Neural progenitor cell (in vitro differentiated cells): ENCODE measurements around the gene BCL2L13. TPM values are rescaled to one million over a fixed set of nuclear protein-coding genes. Genes with fewer than 3 reads are reported as not detected.

Source experiments
- DNase-seq: peaks from one replicate; pipeline ENCODE4 v3.0.0-alpha.2; 2016; ENCODE audit warnings: low spot score
- H2AFZ ChIP-seq: fragments of 200-600 bp; sonication (generic); replicated peaks from 2 replicates; pipeline ENCODE4 v1.6.1; 2016; ENCODE audit warnings: antibody characterized with exemption
- H3F3A ChIP-seq: fragments of 200-600 bp; sonication (generic); 2 replicates; pipeline ENCODE4 v1.6.1; 2016; ENCODE audit warnings: antibody characterized with exemption, low read depth
- H3K27ac ChIP-seq: fragments of 200-600 bp; sonication (generic); 2 replicates; pipeline ENCODE4 v1.5.1; 2016; ENCODE audit warnings: mild to moderate bottlenecking
- H3K27me3 ChIP-seq: fragments of 200-600 bp; sonication (generic); 2 replicates; pipeline ENCODE4 v1.6.1; 2016; ENCODE audit warnings: mild to moderate bottlenecking, moderate library complexity
- H3K36me3 ChIP-seq: fragments of 200-600 bp; sonication (generic); 2 replicates; pipeline ENCODE4 v1.5.1; 2016
- H3K4me1 ChIP-seq: fragments of 200-600 bp; sonication (generic); 2 replicates; pipeline ENCODE4 v1.6.1; 2016; ENCODE audit warnings: mixed run types
- H3K4me2 ChIP-seq: fragments of 200-600 bp; sonication (generic); 2 replicates; pipeline ENCODE4 v1.6.1; 2016
- H3K4me3 ChIP-seq: fragments of 200-600 bp; sonication (generic); 2 replicates; pipeline ENCODE4 v1.5.1; 2016
- H3K79me2 ChIP-seq: fragments of 200-600 bp; sonication (generic); 2 replicates; pipeline ENCODE4 v1.6.1; 2016; ENCODE audit warnings: low read depth
- H3K9ac ChIP-seq: fragments of 200-600 bp; sonication (generic); 2 replicates; pipeline ENCODE4 v1.6.1; 2016
- H3K9me3 ChIP-seq: fragments of 200-600 bp; sonication (generic); 2 replicates; pipeline ENCODE4 v1.5.1; 2016; ENCODE audit warnings: low read depth
- H4K20me1 ChIP-seq: fragments of 200-600 bp; sonication (generic); 2 replicates; pipeline ENCODE4 v1.6.1; 2016; ENCODE audit warnings: low read depth
- H3K27ac Mint-ChIP-seq: 3 replicates; pipeline ENCODE4 v1.8.0; 2021; ENCODE audit warnings: mixed read lengths
- H3K27me3 Mint-ChIP-seq: 2 replicates; pipeline ENCODE4 v1.8.0; 2022; ENCODE audit warnings: low read depth, mild to moderate bottlenecking, inconsistent platforms, moderate library complexity, mixed read lengths; ENCODE audit not compliant: insufficient read depth
- H3K36me3 Mint-ChIP-seq: 3 replicates; pipeline ENCODE4 v1.8.0; 2021; ENCODE audit warnings: mixed read lengths
- H3K4me1 Mint-ChIP-seq: 3 replicates; pipeline ENCODE4 v1.8.0; 2021; ENCODE audit warnings: mixed read lengths
- H3K4me3 Mint-ChIP-seq: 3 replicates; pipeline ENCODE4 v1.8.0; 2021; ENCODE audit warnings: mild to moderate bottlenecking, moderate library complexity, mixed read lengths
- H3K9me3 Mint-ChIP-seq: 3 replicates; pipeline ENCODE4 v1.8.0; 2020; ENCODE audit warnings: mixed read lengths
- EZH2 ChIP-seq: fragments of 200-600 bp; sonication (generic); IDR thresholded peaks from 2 replicates; pipeline ENCODE4 v1.6.1; 2017; ENCODE audit warnings: antibody characterized with exemption, mild to moderate bottlenecking, moderate library complexity
- EZH2phosphoT487 ChIP-seq: fragments of 200-600 bp; sonication (generic); IDR thresholded peaks from 2 replicates; pipeline ENCODE4 v1.6.1; 2017; ENCODE audit warnings: antibody characterized with exemption
- total RNA-seq: library from RNA; depleted of rRNA; stranded (reverse); fragments of >200 nt; gene quantifications from 2 replicates; pipeline ENCODE4 v1.2.3, GENCODE V29; 2015; ENCODE audit warnings: low replicate concordance
- TF ChIP-seq, protein P1 (sequence below): fragments of 200-600 bp; sonication (generic); IDR thresholded peaks from 2 replicates; pipeline ENCODE4 v1.5.1; 2017; ENCODE audit warnings: antibody characterized with exemption, mild to moderate bottlenecking

Gene BCL2L13
- total RNA-seq, 1 donor from 2014 or later, result 47.7 TPM

DNA sequence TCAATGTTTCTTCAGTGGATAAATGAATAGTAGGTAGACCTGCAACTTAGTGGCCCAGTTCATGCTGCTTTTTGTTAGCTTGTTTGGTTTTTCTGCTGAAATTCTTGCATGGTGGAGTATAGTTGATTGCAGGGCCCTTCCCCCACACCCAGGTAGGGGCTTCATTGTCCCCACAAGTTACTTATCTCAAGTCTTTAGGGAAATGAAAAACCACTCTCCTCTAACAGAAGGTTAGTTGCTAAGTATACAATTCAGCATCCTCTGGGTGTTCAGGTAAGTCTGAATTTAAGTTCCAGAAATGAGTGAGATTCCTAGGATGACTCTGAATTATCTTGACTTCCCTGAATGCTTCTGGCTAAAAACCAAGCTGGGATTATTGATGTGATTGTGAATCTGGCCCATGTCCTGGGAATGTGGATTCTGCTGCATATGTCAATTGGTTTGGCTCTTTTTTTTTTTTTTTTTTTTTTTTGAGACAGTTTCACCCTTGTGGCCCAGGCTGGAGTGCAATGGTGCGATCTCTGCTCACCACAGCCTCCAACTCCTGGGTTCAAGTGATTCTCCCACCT, 40.3 kb downstream of the BCL2L13 start:
- no peak overlapping the region for H3K27ac ChIP-seq
- H3K79me2 ChIP-seq, result peaks cover 10% of the 10 kb centered on the region
- H3K9ac ChIP-seq, result no peak overlapping the region
- H3K9me3 Mint-ChIP-seq, result no peaks in the 10 kb centered on the region
- H3K9me3 ChIP-seq, result no peaks in the 10 kb centered on the region
- no peak overlapping the region for H3K27ac Mint-ChIP-seq
- H3K4me3 ChIP-seq, result no peak overlapping the region
- H3K4me1 Mint-ChIP-seq, result peaks cover 5% of the 10 kb centered on the region
- peaks cover 4% of the 10 kb centered on the region for H4K20me1 ChIP-seq
- no peak for TF ChIP-seq EZH2
- TF ChIP-seq EZH2phosphoT487, result no peak
- TF ChIP-seq, protein P1, sequence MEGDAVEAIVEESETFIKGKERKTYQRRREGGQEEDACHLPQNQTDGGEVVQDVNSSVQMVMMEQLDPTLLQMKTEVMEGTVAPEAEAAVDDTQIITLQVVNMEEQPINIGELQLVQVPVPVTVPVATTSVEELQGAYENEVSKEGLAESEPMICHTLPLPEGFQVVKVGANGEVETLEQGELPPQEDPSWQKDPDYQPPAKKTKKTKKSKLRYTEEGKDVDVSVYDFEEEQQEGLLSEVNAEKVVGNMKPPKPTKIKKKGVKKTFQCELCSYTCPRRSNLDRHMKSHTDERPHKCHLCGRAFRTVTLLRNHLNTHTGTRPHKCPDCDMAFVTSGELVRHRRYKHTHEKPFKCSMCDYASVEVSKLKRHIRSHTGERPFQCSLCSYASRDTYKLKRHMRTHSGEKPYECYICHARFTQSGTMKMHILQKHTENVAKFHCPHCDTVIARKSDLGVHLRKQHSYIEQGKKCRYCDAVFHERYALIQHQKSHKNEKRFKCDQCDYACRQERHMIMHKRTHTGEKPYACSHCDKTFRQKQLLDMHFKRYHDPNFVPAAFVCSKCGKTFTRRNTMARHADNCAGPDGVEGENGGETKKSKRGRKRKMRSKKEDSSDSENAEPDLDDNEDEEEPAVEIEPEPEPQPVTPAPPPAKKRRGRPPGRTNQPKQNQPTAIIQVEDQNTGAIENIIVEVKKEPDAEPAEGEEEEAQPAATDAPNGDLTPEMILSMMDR, result no peak
- no peaks in the 10 kb centered on the region for H3K27me3 ChIP-seq
- H3K4me3 Mint-ChIP-seq, result no peak overlapping the region
- no peaks in the 10 kb centered on the region for H3K27me3 Mint-ChIP-seq
- no peak overlapping the region for H3K4me2 ChIP-seq
- H3K36me3 ChIP-seq, result no peaks in the 10 kb centered on the region
- no peak for DNase-seq
- H3K36me3 Mint-ChIP-seq, result no peaks in the 10 kb centered on the region
- H3F3A ChIP-seq, result no peaks in the 10 kb centered on the region
- H3K4me1 ChIP-seq, result no peaks in the 10 kb centered on the region
- H2AFZ ChIP-seq, result no peak overlapping the region

- Histone ChIP-seq H3K79me2 (no peaks in the 10 kb centered on the region), H3K9ac (no peak overlapping the region), H4K20me1 (no peaks in the 10 kb centered on the region), H3K4me3 (no peak overlapping the region), H3F3A (no peaks in the 10 kb centered on the region), H3K9me3 (no peaks in the 10 kb centered on the region), H3K27ac (no peak overlapping the region), H3K4me2 (no peak overlapping the region), H3K27me3 (no peaks in the 10 kb centered on the region), H3K4me1 (no peaks in the 10 kb centered on the region), H2AFZ (no peak overlapping the region), H3K36me3 (no peaks in the 10 kb centered on the region)
- no peak overlapping the region for H3K27ac Mint-ChIP-seq
- H3K4me3 Mint-ChIP-seq, result no peak overlapping the region
- no peak for DNase-seq
- no peaks in the 10 kb centered on the region for H3K27me3 Mint-ChIP-seq
- no peaks in the 10 kb centered on the region for H3K4me1 Mint-ChIP-seq
- TF ChIP-seq EZH2phosphoT487 (no peak), EZH2 (no peak)
- TF ChIP-seq, protein P1, result no peak
- H3K9me3 Mint-ChIP-seq, result no peaks in the 10 kb centered on the region
- peaks cover 2% of the 10 kb centered on the region for H3K36me3 Mint-ChIP-seq
These were observed 45.7 kb downstream of the BCL2L13 start for GRCh38 chr22:17684245-17684644.

GRCh38 chr22:17692841-17693240, 54.3 kb downstream of the BCL2L13 start:
- H3K4me3 Mint-ChIP-seq, result no peak overlapping the region
- no peaks in the 10 kb centered on the region for H3F3A ChIP-seq
- peaks cover 1% of the 10 kb centered on the region for H3K36me3 Mint-ChIP-seq
- H2AFZ ChIP-seq, result no peak overlapping the region
- H3K4me3 ChIP-seq, result no peak overlapping the region
- no peak overlapping the region for H3K9ac ChIP-seq
- H3K79me2 ChIP-seq, result no peaks in the 10 kb centered on the region
- no peaks in the 10 kb centered on the region for H3K4me1 Mint-ChIP-seq
- TF ChIP-seq EZH2phosphoT487, result no peak
- TF ChIP-seq, protein P1, result no peak
- no peak for TF ChIP-seq EZH2
- no peaks in the 10 kb centered on the region for H3K9me3 ChIP-seq
- no peaks in the 10 kb centered on the region for H3K27me3 ChIP-seq
- no peaks in the 10 kb centered on the region for H4K20me1 ChIP-seq
- no peaks in the 10 kb centered on the region for H3K36me3 ChIP-seq
- no peak overlapping the region for H3K27ac ChIP-seq
- no peak overlapping the region for H3K27ac Mint-ChIP-seq
- H3K4me1 ChIP-seq, result no peaks in the 10 kb centered on the region
- no peak for DNase-seq
- no peak overlapping the region for H3K4me2 ChIP-seq
- H3K27me3 Mint-ChIP-seq, result no peaks in the 10 kb centered on the region
- H3K9me3 Mint-ChIP-seq, result no peaks in the 10 kb centered on the region
